KOPT-K1 (cell line): Measurements from ENCODE around the gene GRAMD4.
"Not testable (repeated sequence)": the region's sequence is repeated elsewhere in the genome, so short reads cannot be mapped to it uniquely, and the experiment has no call there.

Source experiments
- H3K27ac ChIP-seq: fragments of 200-600 bp; sonication (generic); 2 replicates; pipeline ENCODE4 v1.5.1; 2016; ENCODE audit warnings: antibody characterized with exemption, mild to moderate bottlenecking, low read depth, low read length; ENCODE audit not compliant: poor library complexity, severe bottlenecking
- H3K36me3 ChIP-seq: fragments of 200-600 bp; sonication (generic); 2 replicates; pipeline ENCODE4 v1.5.1; 2017; ENCODE audit warnings: antibody characterized with exemption, mild to moderate bottlenecking, low read length, moderate library complexity; ENCODE audit not compliant: insufficient read depth
- H3K9me3 ChIP-seq: fragments of 200-600 bp; sonication (generic); 2 replicates; pipeline ENCODE4 v1.5.1; 2017; ENCODE audit warnings: antibody characterized with exemption, low read length, mild to moderate bottlenecking; ENCODE audit not compliant: insufficient read depth, poor library complexity, severe bottlenecking

Gene GRAMD4

GRCh38 chr22:46646531-46647215 lies 26.5 kb downstream of the GRAMD4 start:
- Histone ChIP-seq H3K36me3 (peaks cover 63% of the 10 kb centered on the region), H3K27ac (no peak overlapping the region)

GRCh38 chr22:46648225-46648820 lies 28.1 kb downstream of the GRAMD4 start:
- H3K27ac ChIP-seq, H3K9me3 ChIP-seq: not testable (repeated sequence)
- peaks cover 48% of the 10 kb centered on the region for H3K36me3 ChIP-seq

More at GRCh38 chr22:46646531-46647215, 26.5 kb downstream of the GRAMD4 start:
- H3K9me3 ChIP-seq, result no peaks in the 10 kb centered on the region

- H3K9me3 ChIP-seq, result no peaks in the 10 kb centered on the region
- H3K36me3 ChIP-seq, result peaks cover 43% of the 10 kb centered on the region
Observed at GRCh38 chr22:46649141-46650077, 29.2 kb downstream of the GRAMD4 start.

GRCh38 chr22:46650078-46650810 lies 30.1 kb downstream of the GRAMD4 start:
- Histone ChIP-seq H3K9me3 (no peaks in the 10 kb centered on the region), H3K27ac (no peak overlapping the region), H3K36me3 (peaks cover 40% of the 10 kb centered on the region)

More at GRCh38 chr22:46649141-46650077, 29.2 kb downstream of the GRAMD4 start:
- no peak overlapping the region for H3K27ac ChIP-seq

- H3K27ac ChIP-seq, result no peak overlapping the region
Observed at GRCh38 chr22:46651316-46651715, 31.1 kb downstream of the GRAMD4 start.

GRCh38 chr22:46652081-46652846 lies 32.1 kb downstream of the GRAMD4 start:
- peaks cover 24% of the 10 kb centered on the region for H3K36me3 ChIP-seq
- H3K9me3 ChIP-seq, result no peaks in the 10 kb centered on the region
- H3K27ac ChIP-seq, result no peak overlapping the region

More at GRCh38 chr22:46651316-46651715, 31.1 kb downstream of the GRAMD4 start:
- Histone ChIP-seq H3K9me3 (no peaks in the 10 kb centered on the region), H3K36me3 (peaks cover 32% of the 10 kb centered on the region)

GRCh38 chr22:46652847-46653331 lies 32.7 kb downstream of the GRAMD4 start:
- Histone ChIP-seq H3K27ac (peak overlapping the region; percentile 4), H3K36me3 (peaks cover 18% of the 10 kb centered on the region; the same call in 1 of the 2 replicates), H3K9me3 (no peaks in the 10 kb centered on the region)

- Histone ChIP-seq H3K9me3 (no peaks in the 10 kb centered on the region), H3K27ac (peak overlapping the region; percentile 4), H3K36me3 (peaks cover 11% of the 10 kb centered on the region; the same call in 1 of the 2 replicates)
Observed at GRCh38 chr22:46653596-46653995, 33.4 kb downstream of the GRAMD4 start.

GRCh38 chr22:46654426-46654825 lies 34.2 kb downstream of the GRAMD4 start:
- Histone ChIP-seq H3K36me3 (peaks cover 17% of the 10 kb centered on the region; the same call in 1 of the 2 replicates), H3K9me3 (no peaks in the 10 kb centered on the region), H3K27ac (no peak overlapping the region)

GRCh38 chr22:46654927-46655595 lies 34.9 kb downstream of the GRAMD4 start:
- Histone ChIP-seq H3K27ac (no peak overlapping the region), H3K9me3 (no peaks in the 10 kb centered on the region), H3K36me3 (peaks cover 18% of the 10 kb centered on the region; the same call in 1 of the 2 replicates)

- peaks cover 18% of the 10 kb centered on the region; the same call in 1 of the 2 replicates for H3K36me3 ChIP-seq
- no peaks in the 10 kb centered on the region for H3K9me3 ChIP-seq
- H3K27ac ChIP-seq, result no peak overlapping the region
Observed at GRCh38 chr22:46655861-46656608, 35.8 kb downstream of the GRAMD4 start.

- Histone ChIP-seq H3K27ac (no peak overlapping the region), H3K9me3 (no peaks in the 10 kb centered on the region), H3K36me3 (peaks cover 20% of the 10 kb centered on the region; the same call in 1 of the 2 replicates)
Observed at GRCh38 chr22:46656856-46657654, 36.9 kb downstream of the GRAMD4 start.
